Thyroid gland (tissue), 4 donors: ENCODE data around the gene TMCO4. TPM values are rescaled to one million over a fixed set of nuclear protein-coding genes. Genes with fewer than 3 reads are reported as not detected.

ENCODE experiments used
- DNase-seq, 2 donors: peaks; one replicate each; pipeline ENCODE4 v3.0.0-alpha.2; 2019
- H3K27ac ChIP-seq, 3 donors: fragments of 200-600 bp; sonication (generic); 1 replicate in 2 of 3; 2 replicates in 1 of 3; pipeline ENCODE4 v1.5.1; 2016 to 2019; ENCODE audit warnings: mild to moderate bottlenecking in 1 of 3, moderate library complexity in 1 of 3
- H3K27me3 ChIP-seq: fragments of 200-600 bp; sonication (generic); one replicate; pipeline ENCODE4 v1.5.1; 2019
- H3K36me3 ChIP-seq, 2 donors: fragments of 200-600 bp; sonication (generic); one replicate each; pipeline ENCODE4 v1.5.1; 2016 to 2019
- H3K4me1 ChIP-seq, 2 donors: fragments of 200-600 bp; sonication (generic); one replicate each; pipeline ENCODE4 v1.5.1; 2017 to 2019
- H3K4me3 ChIP-seq, 3 donors: fragments of 200-600 bp; sonication (generic); replicated peaks in 1 of 3; 1 replicate in 2 of 3; 2 replicates in 1 of 3; pipeline ENCODE4 v1.5.1; 2016; ENCODE audit warnings: mild to moderate bottlenecking in 1 of 3
- H3K9me3 ChIP-seq: fragments of 200-600 bp; sonication (generic); one replicate; pipeline ENCODE4 v1.5.1; 2017
- CTCF ChIP-seq, 6 experiments: fragments of 200-600 bp in 3 of 6; fragments of 450-650 bp in 3 of 6; sonication (generic) in 3 of 6; IDR thresholded peaks; one replicate each; pipeline ENCODE4 v1.5.1; 2016 to 2019; ENCODE audit warnings: antibody characterized with exemption in 6 of 6, mild to moderate bottlenecking in 2 of 6, inconsistent platforms in 1 of 6, moderate library complexity in 1 of 6
- POLR2A ChIP-seq, 2 donors: fragments of 450-650 bp; IDR thresholded peaks; one replicate each; pipeline ENCODE4 v1.6.1; 2017; ENCODE audit warnings: antibody characterized with exemption in 2 of 2, mild to moderate bottlenecking in 2 of 2, moderate library complexity in 1 of 2
- WGBS, 2 donors: methylation state at CpG; one replicate each; pipeline ENCODE4 v1.1.5; 2017; 5-methylcytosine and 5-hydroxymethylcytosine counted together
- intact Hi-C: fragments of 100-400 bp; cut with DNase I; formaldehyde crosslinking; loops from one replicate; pipeline ENCODE4 v1.15.1; 2023
- total RNA-seq, 4 donors: library from RNA; depleted of rRNA; stranded (reverse); fragments of >200 nt; gene quantifications; one replicate each; pipeline ENCODE4 v1.2.3, GENCODE V29; 2016

TMCO4 gene
- total RNA-seq, 4 donors from 2014 or later: 34.3 to 67.7 (median 61.4) TPM

GRCh38 chr1:19814244-19814661 lies 14.5 kb upstream of the TMCO4 start:
- intact Hi-C loops: no loop called here
- TF ChIP-seq POLR2A (IDR thresholded peaks at IDR 0.05): no peak
- TF ChIP-seq CTCF (IDR thresholded peaks at IDR 0.05): no peak
- DNase-seq: no peak
- Histone ChIP-seq H3K4me3 (no peak overlapping the region), H3K9me3 (no peaks in the 10 kb centered on the region), H3K4me1 (peaks cover 4 to 22% of the 10 kb centered on the region in 2 donors), H3K27me3 (no peaks in the 10 kb centered on the region), H3K27ac (no peak overlapping the region), H3K36me3 (no peaks in the 10 kb centered on the region)
- WGBS, 2 donors: 80 to 84% methylated on average over 10 to 14 of the region's 15 CpGs

- 96% methylated on average over 4 of the region's 4 CpGs for WGBS, 2 donors
- no peak overlapping the region for H3K27ac ChIP-seq
Measured at GRCh38 chr1:19813643-19813960, 13.9 kb upstream of the TMCO4 start.

GRCh38 chr1:19812875-19813642 lies 13.3 kb upstream of the TMCO4 start:
- TF ChIP-seq CTCF (IDR thresholded peaks at IDR 0.05): no peak
- TF ChIP-seq POLR2A (IDR thresholded peaks at IDR 0.05): no peak
- intact Hi-C loops: no loop called here
- no peaks in the 10 kb centered on the region for H3K36me3 ChIP-seq
- no peak overlapping the region for H3K27ac ChIP-seq
- peaks cover 4 to 18% of the 10 kb centered on the region in 2 donors for H3K4me1 ChIP-seq
- no peak overlapping the region for H3K4me3 ChIP-seq
- 79 to 81% methylated on average over 15 of the region's 15 CpGs for WGBS, 2 donors
- DNase-seq: no peak
- no peaks in the 10 kb centered on the region for H3K9me3 ChIP-seq
- H3K27me3 ChIP-seq: no peaks in the 10 kb centered on the region

More at GRCh38 chr1:19813643-19813960, 13.9 kb upstream of the TMCO4 start:
- H3K4me1 ChIP-seq: peaks cover 4 to 18% of the 10 kb centered on the region in 2 donors
- DNase-seq: no peak
- H3K4me3 ChIP-seq: no peak overlapping the region
- TF ChIP-seq CTCF (IDR thresholded peaks at IDR 0.05): no peak
- no peak for TF ChIP-seq POLR2A (IDR thresholded peaks at IDR 0.05)
- H3K27me3 ChIP-seq: no peaks in the 10 kb centered on the region
- H3K9me3 ChIP-seq: no peaks in the 10 kb centered on the region
- no peaks in the 10 kb centered on the region for H3K36me3 ChIP-seq
- intact Hi-C loops: no loop called here

- Histone ChIP-seq H3K27me3 (no peaks in the 10 kb centered on the region), H3K27ac (no peak overlapping the region), H3K4me1 (peaks cover 4 to 17% of the 10 kb centered on the region in 2 donors), H3K36me3 (no peaks in the 10 kb centered on the region), H3K9me3 (no peaks in the 10 kb centered on the region), H3K4me3 (no peak overlapping the region)
- peak in 4 of 6 experiments; percentile 21 to 37 (median 29) for TF ChIP-seq CTCF (IDR thresholded peaks at IDR 0.05)
- TF ChIP-seq POLR2A (IDR thresholded peaks at IDR 0.05): no peak
- intact Hi-C loops: no loop called here
- DNase-seq: peak in 1 of 2 donors; percentile 40
- WGBS, 2 donors: 63 to 66% methylated on average over 5 of the region's 5 CpGs
Measured at GRCh38 chr1:19811206-19811851, 11.6 kb upstream of the TMCO4 start.
